ENCODE results near the gene BTBD9. TPM values are rescaled to one million over a fixed set of nuclear protein-coding genes. Genes with fewer than 3 reads are reported as not detected.

The BTBD9 gene
- total RNA-seq, 1 donor from 2014 or later, result 10.3 TPM

- Mint-ChIP-seq H3K4me3 (ENCODE audit: unreplicated experiment) (no peak overlapping the region), H3K4me1 (ENCODE audit: unreplicated experiment) (no peaks in the 10 kb centered on the region), H3K36me3 (ENCODE audit: low read depth, unreplicated experiment) (no peaks in the 10 kb centered on the region), H3K9me3 (ENCODE audit: unreplicated experiment) (no peaks in the 10 kb centered on the region), H3K27me3 (ENCODE audit: unreplicated experiment) (peaks cover 2% of the 10 kb centered on the region), H3K27ac (ENCODE audit: unreplicated experiment) (no peak overlapping the region)
- TF ChIP-seq, protein P1, sequence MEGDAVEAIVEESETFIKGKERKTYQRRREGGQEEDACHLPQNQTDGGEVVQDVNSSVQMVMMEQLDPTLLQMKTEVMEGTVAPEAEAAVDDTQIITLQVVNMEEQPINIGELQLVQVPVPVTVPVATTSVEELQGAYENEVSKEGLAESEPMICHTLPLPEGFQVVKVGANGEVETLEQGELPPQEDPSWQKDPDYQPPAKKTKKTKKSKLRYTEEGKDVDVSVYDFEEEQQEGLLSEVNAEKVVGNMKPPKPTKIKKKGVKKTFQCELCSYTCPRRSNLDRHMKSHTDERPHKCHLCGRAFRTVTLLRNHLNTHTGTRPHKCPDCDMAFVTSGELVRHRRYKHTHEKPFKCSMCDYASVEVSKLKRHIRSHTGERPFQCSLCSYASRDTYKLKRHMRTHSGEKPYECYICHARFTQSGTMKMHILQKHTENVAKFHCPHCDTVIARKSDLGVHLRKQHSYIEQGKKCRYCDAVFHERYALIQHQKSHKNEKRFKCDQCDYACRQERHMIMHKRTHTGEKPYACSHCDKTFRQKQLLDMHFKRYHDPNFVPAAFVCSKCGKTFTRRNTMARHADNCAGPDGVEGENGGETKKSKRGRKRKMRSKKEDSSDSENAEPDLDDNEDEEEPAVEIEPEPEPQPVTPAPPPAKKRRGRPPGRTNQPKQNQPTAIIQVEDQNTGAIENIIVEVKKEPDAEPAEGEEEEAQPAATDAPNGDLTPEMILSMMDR (IDR thresholded peaks at IDR 0.05; ENCODE audit: unreplicated experiment), result no peak
- DNase-seq (ENCODE audit: low spot score), result no peak
Measured at GRCh38 chr6:38489951-38490350, 149.8 kb downstream of the BTBD9 start.

DNA sequence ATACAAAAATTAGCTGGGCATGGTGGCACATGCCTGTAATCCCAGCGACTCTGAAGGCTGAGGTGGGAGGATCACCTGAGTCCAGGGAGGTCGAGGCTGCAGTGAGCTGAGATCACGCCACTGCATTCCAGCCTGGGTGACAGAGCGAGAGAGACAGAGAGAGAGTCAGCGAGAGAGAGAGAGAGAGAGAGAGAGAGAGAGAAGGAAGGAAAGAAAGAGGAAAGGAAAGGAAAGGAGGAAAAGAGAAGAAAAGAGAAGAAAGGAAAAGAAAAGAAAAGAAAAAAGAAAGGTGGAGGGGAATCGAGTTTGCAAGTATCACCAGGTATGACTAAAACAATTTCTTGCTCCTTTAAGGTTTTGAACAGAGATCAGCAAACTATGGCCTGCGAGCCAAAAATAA is 152.3 kb downstream of the BTBD9 start:
- Mint-ChIP-seq H3K36me3 (ENCODE audit: low read depth, unreplicated experiment) (no peaks in the 10 kb centered on the region), H3K4me3 (ENCODE audit: unreplicated experiment) (no peak overlapping the region), H3K27ac (ENCODE audit: unreplicated experiment) (no peak overlapping the region), H3K27me3 (ENCODE audit: unreplicated experiment) (no peaks in the 10 kb centered on the region), H3K4me1 (ENCODE audit: unreplicated experiment) (no peaks in the 10 kb centered on the region), H3K9me3 (ENCODE audit: unreplicated experiment) (no peaks in the 10 kb centered on the region)
- TF ChIP-seq, protein P1 (IDR thresholded peaks at IDR 0.05; ENCODE audit: unreplicated experiment), result no peak
- no peak for DNase-seq (ENCODE audit: low spot score)

GRCh38 chr6:38485488-38485887 is 154.2 kb downstream of the BTBD9 start:
- H3K27me3 Mint-ChIP-seq (ENCODE audit: unreplicated experiment), result no peaks in the 10 kb centered on the region
- no peaks in the 10 kb centered on the region for H3K36me3 Mint-ChIP-seq (ENCODE audit: low read depth, unreplicated experiment)
- no peak overlapping the region for H3K4me3 Mint-ChIP-seq (ENCODE audit: unreplicated experiment)

GRCh38 chr6:38484656-38485055 is 155.1 kb downstream of the BTBD9 start:
- TF ChIP-seq, protein P1 (IDR thresholded peaks at IDR 0.05; ENCODE audit: unreplicated experiment), result no peak
- Mint-ChIP-seq H3K36me3 (ENCODE audit: low read depth, unreplicated experiment) (no peaks in the 10 kb centered on the region), H3K4me1 (ENCODE audit: unreplicated experiment) (no peaks in the 10 kb centered on the region), H3K27me3 (ENCODE audit: unreplicated experiment) (peaks cover 2% of the 10 kb centered on the region), H3K27ac (ENCODE audit: unreplicated experiment) (no peak overlapping the region), H3K9me3 (ENCODE audit: unreplicated experiment) (no peaks in the 10 kb centered on the region), H3K4me3 (ENCODE audit: unreplicated experiment) (no peak overlapping the region)
- no peak for DNase-seq (ENCODE audit: low spot score)

More at GRCh38 chr6:38485488-38485887, 154.2 kb downstream of the BTBD9 start:
- Mint-ChIP-seq H3K9me3 (ENCODE audit: unreplicated experiment) (no peaks in the 10 kb centered on the region), H3K27ac (ENCODE audit: unreplicated experiment) (no peak overlapping the region), H3K4me1 (ENCODE audit: unreplicated experiment) (no peaks in the 10 kb centered on the region)
- TF ChIP-seq, protein P1 (IDR thresholded peaks at IDR 0.05; ENCODE audit: unreplicated experiment), result no peak
- DNase-seq (ENCODE audit: low spot score), result no peak

DNA sequence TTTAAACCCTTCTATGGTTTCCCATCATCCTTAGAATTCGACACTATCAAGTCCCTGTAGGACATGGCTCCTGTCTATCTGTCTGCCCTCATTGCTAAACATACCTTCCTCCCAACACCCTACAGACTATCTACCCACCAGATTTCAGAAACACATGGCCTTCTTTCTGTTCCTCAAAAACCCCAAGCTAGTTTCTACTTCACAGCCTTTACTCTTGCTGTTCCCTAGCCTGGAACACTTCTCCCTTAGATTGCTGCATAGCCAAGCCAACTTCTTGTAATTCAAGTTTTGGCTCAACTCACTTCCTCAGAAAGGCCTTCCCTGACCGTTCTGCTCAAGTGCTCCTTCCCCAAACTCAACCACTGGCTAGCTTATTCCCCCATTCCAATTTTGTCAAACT is 156.2 kb downstream of the BTBD9 start:
- Mint-ChIP-seq H3K9me3 (ENCODE audit: unreplicated experiment) (no peaks in the 10 kb centered on the region), H3K4me1 (ENCODE audit: unreplicated experiment) (peaks cover 4% of the 10 kb centered on the region), H3K27ac (ENCODE audit: unreplicated experiment) (no peak overlapping the region), H3K27me3 (ENCODE audit: unreplicated experiment) (peaks cover 2% of the 10 kb centered on the region), H3K36me3 (ENCODE audit: low read depth, unreplicated experiment) (no peaks in the 10 kb centered on the region), H3K4me3 (ENCODE audit: unreplicated experiment) (no peak overlapping the region)
- TF ChIP-seq, protein P1 (IDR thresholded peaks at IDR 0.05; ENCODE audit: unreplicated experiment), result no peak
- no peak for DNase-seq (ENCODE audit: low spot score)

Measured in endothelial cell (in vitro differentiated cells).